Cortex of kidney (tissue), 1 donor: ENCODE results near the gene TMEM123.
"Not testable (repeated sequence)": the region's sequence is repeated elsewhere in the genome, so short reads cannot be mapped to it uniquely, and the experiment has no call there.

Source experiments
- DNase-seq: peaks from one replicate; lab custom pipeline; 2025; lab: John Stamatoyannopoulos, UW

TMEM123 gene

GRCh38 chr11:102395720-102396393 is 56.7 kb downstream of the TMEM123 start:
- DNase-seq, result no peak

DNA sequence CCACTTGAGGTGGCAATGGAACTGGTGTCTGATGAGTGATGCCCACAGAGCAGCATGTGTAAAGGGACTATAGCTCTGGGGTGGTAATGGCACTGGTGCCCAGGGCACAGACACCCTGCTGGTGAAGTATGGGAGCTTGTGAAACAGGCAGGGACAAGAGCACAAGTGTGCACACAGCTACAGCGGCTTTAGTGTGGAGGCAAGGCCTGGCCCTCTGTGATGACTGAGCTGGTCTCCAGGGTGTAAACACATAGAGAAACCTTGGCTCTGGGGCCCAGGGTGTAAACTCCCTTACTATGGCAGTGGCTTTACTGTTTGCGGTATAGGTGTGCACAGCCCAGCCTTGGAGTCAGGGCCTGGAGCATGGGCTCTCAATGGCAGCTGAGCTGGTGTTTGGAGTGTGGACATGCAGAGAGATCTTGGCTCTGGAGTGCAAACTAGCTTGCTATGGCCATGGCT is 59.3 kb downstream of the TMEM123 start:
- DNase-seq, result no peak

GRCh38 chr11:102391549-102392237 is 60.9 kb downstream of the TMEM123 start:
- DNase-seq, result no peak

DNA sequence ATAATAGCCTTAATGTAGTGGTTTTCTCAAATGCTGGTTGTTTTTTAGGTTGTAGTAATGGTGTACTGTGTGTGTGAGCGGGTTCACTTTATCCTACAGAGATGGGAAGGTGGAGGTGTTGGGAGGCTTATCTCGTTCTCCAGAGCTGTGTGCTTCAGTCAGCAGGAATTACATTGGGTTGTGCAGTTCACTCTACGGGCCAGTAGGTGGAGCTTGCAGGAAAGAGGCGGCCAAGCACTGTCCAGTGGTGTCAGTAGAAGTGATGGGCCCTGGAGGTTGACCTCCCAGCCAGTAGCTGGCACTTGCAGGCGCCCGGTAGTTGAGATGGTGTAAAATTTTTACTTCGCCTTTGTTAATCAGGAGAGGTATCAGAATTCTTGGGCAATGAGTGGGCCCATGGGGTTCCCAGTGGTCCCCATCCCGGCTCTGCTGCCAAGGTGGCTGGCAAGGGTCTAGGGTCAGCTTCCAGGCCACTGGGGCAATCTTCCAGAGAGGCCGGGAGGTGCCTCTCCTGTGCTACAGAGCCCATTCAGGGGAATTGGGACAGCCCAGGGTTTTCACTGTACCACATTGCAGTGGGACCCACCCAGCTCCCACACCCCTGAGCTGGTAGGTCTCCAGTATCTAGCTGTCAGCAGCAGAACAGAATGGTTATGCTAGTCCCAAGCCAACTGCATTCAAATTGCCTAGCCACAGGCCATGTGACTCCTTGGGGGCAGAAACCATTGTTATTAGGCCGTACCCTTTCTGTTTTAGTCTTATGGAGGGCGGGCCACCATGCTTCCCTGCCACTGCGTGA is 61.7 kb downstream of the TMEM123 start:
- DNase-seq, result no peak

- no peak for DNase-seq
Measured at GRCh38 chr11:102389253-102389652, 63.3 kb downstream of the TMEM123 start.

DNA sequence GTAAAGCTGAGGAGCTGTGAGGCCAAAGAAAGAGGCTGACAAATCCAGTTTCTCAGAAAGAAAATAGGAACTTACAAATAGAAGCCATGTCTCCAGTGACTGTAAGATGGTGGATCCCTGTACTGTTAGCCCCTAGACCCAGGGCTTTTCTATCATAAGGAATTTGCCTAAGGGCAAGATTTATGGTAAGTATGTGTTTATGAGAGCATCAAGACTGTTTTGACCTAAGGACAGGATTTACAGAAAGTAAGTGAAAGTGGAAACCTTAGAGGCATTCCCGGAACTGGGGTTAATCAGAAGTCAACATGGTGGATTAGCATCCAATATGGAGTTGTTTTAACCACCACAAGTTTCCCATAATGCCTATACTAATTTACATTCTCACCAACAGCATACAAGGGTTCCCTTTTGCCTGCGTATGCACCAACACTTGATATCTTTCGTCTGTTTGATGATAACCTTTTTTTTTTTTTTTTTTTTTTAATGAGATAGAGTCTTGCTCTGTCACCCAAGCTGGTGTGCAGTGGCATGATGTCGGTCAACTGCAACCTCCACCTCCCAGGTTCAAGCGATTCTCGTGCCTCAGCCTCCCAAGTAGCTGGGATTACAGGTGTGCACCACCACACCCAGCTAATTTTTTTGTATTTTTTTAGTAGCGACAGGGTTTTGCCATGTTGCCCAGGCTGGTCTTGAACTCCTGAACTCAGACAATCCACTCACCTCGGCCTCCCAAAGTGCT is 65.4 kb downstream of the TMEM123 start:
- no peak for DNase-seq

GRCh38 chr11:102386136-102386734 is 66.3 kb downstream of the TMEM123 start:
- DNase-seq, result no peak

GRCh38 chr11:102385085-102386007 is 67.2 kb downstream of the TMEM123 start:
- no peak for DNase-seq

DNA sequence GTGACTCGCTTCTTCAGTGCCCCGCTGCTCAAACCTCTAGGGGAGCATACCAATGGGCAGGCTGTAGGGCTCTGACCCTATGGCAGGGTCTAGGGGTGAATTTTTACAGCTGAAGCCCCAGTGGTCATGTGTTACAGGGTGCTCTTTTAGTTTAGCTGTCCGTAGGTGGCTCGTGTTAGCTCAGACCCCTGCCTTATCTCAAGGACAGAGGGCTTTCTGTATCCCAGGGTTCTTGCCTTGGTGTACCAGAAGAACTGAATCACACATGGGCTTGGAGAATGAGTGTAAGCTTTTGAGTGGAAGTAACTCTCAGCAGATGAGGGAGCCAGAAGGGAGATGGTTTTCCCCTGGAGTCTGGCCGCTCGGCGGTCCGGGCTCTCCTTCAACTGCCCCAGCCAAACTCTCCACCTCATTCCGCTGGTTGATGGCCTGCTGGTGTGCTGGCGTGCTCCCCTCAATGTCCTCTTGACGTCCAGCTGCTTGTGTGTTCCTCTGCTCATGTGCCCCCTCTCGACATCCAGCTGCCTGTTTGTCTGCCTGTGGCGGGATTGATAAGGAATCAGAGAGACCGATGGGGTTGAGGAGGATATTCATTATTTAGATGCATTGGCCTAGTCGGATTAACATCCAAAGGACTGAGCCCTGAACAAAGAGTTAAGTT is 68.0 kb downstream of the TMEM123 start:
- DNase-seq, result no peak

DNA sequence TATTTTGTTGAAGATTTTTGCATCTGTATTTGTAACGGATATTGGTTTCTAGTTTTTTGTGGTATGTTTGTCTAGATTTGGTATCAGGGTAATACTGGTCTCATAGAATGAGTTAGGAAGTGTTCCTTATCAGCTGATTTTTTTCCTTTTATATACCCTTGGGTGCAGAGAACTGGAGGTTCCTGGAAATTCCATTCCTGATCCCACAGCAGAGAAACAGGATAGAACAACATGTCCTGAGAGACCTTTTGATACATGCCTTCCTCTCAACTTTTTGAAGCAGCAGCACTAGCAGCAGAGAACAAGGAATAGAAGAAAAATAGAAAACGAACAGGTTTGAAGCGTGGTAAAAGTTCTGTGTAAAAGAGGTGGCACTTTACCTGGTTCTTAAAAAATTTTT is 68.7 kb downstream of the TMEM123 start:
- DNase-seq, result no peak

GRCh38 chr11:102382384-102382783 is 70.2 kb downstream of the TMEM123 start:
- DNase-seq, result no peak

GRCh38 chr11:102378818-102379217 is 73.7 kb downstream of the TMEM123 start:
- no peak for DNase-seq

DNA sequence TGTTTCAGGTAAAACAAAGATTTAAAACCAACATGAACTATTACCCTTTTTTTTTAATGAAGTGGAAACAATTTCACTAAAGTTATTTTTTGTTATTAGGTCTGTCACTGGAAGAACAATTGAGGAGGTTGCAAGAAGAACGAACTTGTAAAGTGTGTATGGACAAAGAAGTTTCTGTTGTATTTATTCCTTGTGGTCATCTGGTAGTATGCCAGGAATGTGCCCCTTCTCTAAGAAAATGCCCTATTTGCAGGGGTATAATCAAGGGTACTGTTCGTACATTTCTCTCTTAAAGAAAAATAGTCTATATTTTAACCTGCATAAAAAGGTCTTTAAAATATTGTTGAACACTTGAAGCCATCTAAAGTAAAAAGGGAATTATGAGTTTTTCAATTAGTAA is 74.7 kb downstream of the TMEM123 start:
- DNase-seq, result no peak

DNA sequence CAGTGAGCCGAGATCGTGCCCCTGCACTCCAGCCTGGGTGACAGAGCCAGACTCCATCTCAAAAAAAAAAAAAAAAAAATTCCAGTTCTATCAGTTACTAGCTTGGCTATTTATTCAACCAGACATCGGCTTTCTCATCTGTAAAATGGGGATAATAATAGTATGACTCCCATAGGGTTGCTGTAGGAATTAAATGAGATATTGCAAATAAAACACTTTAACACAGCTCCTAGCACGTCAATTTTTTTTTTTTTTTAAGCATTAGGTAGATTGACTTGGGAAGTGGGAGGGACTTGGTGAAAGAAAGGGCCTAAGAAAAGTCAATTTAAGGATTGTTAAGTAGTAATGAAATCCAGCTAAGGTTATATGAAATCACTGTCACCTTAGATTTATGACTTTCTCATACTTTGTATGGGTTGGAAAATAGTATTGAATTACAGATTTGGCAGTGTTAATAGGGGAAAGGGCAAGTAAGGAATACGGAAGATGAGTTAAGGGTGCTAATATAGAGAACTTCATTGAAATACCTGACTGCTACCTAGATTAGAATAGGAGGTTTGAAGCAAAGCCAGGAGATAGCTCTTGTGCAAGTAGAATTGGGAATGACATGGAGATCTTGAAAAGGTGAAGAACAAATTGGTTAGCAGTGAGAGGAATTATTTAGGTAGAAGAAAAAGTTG is 76.7 kb downstream of the TMEM123 start:
- DNase-seq, result no peak

DNA sequence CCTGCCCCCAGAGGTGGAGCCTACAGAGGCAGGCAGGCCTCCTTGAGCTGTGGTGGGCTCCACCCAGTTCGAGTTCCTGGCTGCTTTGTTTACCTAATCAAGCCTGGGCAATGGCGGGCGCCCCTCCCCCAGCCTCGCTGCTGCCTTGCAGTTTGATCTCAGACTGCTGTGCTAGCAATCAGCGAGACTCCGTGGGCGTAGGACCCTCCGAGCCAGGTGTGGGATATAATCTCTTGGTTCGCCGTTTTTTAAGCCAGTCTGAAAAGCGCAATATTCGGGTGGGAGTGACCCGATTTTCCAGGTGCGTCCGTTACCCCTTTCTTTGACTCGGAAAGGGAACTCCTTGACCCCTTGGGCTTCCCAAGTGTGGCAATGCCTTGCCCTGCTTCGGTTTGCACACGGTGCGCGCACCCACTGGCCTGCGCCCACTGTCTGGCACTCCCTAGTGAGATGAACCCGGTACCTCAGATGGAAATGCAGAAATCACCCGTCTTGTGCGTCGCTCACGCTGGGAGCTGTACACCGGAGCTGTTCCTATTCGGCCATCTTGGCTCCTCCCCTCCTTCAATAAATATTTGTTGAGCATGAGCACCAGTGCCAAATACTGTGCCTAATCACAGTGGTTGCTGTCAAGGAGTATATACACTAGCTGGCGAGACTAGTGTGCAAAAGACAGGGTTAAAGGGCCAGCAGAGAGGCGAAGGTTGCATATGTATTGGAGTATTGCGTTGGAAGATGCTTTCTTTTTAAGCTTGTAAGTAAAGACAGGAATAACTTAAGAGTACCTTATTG is 77.7 kb downstream of the TMEM123 start:
- DNase-seq, result not testable (repeated sequence)

- DNase-seq, result no peak
Measured at GRCh38 chr11:102368472-102368871, 84.1 kb downstream of the TMEM123 start.

GRCh38 chr11:102367364-102367763 is 85.2 kb downstream of the TMEM123 start:
- DNase-seq, result no peak

DNA sequence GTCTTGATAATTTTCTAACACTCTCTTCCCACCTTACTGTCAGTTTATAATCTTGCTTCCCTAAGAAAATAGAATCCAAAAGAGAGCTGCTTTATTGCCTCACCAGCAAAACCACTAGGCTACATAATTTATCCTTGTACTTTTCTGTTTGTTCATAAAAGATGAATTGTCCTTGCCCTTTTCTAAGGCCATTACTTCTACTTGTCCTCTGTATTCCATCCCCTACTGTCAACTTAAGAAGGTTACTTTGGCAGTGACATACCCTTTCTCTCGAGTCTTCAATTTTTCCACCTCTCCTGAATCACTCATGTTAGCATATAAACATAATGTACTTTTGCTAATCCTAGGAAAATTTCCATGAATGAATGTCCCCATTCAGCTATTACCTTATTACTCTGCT is 87.6 kb downstream of the TMEM123 start:
- no peak for DNase-seq
